ENCODE results near the gene ATG4C.

ATG4C gene

DNA sequence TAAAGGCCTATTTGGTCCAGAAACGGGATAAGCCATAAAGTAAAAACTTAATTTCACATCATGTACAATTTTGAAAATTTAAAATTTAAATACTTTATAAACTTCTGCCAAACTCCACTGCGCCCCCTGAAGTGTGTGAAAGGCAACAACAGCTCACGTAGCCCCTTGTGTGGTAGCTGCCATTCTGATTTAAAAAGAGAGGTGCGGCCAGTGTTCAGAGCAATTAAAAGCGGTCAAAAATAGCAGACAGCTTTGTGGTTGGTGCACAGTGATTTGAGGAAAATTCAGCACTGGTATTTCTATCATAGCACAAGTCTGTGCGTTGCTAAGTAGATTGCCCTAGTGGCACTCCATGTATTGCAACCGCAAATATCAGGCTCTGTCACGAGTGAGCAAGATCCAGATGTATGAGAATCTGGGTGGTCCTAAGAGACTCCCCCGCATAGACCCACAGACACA, 122.5 kb downstream of the ATG4C start:
- TF ChIP-seq, protein P1, sequence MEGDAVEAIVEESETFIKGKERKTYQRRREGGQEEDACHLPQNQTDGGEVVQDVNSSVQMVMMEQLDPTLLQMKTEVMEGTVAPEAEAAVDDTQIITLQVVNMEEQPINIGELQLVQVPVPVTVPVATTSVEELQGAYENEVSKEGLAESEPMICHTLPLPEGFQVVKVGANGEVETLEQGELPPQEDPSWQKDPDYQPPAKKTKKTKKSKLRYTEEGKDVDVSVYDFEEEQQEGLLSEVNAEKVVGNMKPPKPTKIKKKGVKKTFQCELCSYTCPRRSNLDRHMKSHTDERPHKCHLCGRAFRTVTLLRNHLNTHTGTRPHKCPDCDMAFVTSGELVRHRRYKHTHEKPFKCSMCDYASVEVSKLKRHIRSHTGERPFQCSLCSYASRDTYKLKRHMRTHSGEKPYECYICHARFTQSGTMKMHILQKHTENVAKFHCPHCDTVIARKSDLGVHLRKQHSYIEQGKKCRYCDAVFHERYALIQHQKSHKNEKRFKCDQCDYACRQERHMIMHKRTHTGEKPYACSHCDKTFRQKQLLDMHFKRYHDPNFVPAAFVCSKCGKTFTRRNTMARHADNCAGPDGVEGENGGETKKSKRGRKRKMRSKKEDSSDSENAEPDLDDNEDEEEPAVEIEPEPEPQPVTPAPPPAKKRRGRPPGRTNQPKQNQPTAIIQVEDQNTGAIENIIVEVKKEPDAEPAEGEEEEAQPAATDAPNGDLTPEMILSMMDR (IDR thresholded peaks at IDR 0.05; ENCODE audit: control insufficient read depth, extremely low read depth, insufficient read depth), result peak; percentile 10; the same call in 1 of the 2 replicates
- DNase-seq (ENCODE audit: low read depth), result no peak
- no peak overlapping the region for H3K4me3 ChIP-seq (ENCODE audit: low read depth, low read length)

DNA sequence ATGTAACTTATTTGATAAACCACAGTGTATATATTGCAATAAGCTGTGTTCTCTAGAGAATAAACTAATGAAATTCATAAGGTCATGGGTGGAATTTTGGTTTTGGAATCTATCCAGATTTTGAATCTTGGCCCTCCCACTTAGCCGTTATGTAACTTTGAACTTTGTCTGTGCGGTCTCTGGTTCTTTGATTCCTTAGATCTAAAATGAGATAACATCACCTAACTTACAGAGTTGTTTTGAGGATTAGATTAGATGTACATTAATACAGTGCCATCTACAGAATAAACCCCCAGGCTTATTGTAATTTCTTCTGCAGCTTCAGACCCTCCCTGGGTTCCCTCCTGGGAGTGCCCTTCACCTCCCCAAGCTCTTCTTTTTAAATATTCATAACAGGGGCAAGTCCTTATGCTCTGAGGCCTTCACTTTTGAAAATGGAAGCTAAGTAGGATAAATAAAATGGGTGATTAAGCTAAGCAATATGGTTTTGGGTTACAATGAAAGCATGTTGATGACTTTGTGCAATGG, 124.3 kb downstream of the ATG4C start:
- no peak overlapping the region for H3K4me3 ChIP-seq (ENCODE audit: low read depth, low read length)
- TF ChIP-seq, protein P1 (IDR thresholded peaks at IDR 0.05; ENCODE audit: control insufficient read depth, extremely low read depth, insufficient read depth), result no peak
- DNase-seq (ENCODE audit: low read depth), result no peak

DNA sequence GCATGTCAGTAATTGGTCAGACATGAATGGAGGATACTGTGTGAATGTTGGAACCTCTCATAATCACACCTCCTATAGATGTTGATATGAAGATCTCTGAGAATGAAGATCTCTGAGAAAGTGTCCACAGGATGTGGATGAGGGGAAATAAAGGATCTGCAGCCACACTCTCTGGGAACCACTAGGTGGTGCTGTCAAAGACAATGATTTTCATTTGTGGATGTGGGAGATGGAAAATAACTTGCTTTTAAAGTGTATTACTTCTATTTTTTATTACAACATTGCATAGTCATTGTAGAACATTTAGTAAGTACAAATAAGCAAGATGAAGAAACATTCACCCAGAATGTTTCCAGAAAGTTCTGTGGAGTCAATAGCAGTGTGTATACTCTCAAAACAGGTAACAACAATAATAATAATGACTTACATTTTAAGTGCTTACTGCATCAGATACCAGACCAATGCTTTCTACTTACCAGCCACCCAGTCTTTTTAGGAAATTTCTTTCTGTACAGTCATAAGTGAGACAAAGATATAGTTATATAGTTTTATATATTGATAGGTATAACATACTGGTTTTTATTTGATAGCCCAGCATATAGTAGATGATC, 128.2 kb downstream of the ATG4C start:
- H3K4me3 ChIP-seq (ENCODE audit: low read depth, low read length), result no peak overlapping the region
- no peak for DNase-seq (ENCODE audit: low read depth)

More for the DNA sequence above, 128.2 kb downstream of the ATG4C start:
- TF ChIP-seq, protein P1 (IDR thresholded peaks at IDR 0.05; ENCODE audit: control insufficient read depth, extremely low read depth, insufficient read depth), result peak; percentile 68

Measured in LNCaP clone FGC (cell line).